Aorta (tissue), 5 donors: ENCODE measurements around the gene SIDT1. TPM values are rescaled to one million over a fixed set of nuclear protein-coding genes. Genes with fewer than 3 reads are reported as not detected.

ENCODE experiments used
- ATAC-seq: fragments of 200-7000 bp; cut with Tn5 transposase; one replicate; pipeline ENCODE4 v1.9.1; 2022; ENCODE audit warnings: moderate library complexity; ENCODE audit not compliant: low FRiP score
- DNase-seq, 2 donors: peaks; one replicate each; pipeline ENCODE4 v3.0.0-alpha.2; 2020
- H3K27ac ChIP-seq, 2 donors: one replicate each; pipeline ENCODE4 v1.5.1; 2013; ENCODE audit warnings: low read length in 2 of 2, mild to moderate bottlenecking in 2 of 2, moderate library complexity in 2 of 2, control low read depth in 1 of 2, inconsistent platforms in 1 of 2, low read depth in 1 of 2
- H3K27me3 ChIP-seq, 2 donors: one replicate each; pipeline ENCODE4 v1.6.1; 2013; ENCODE audit warnings: control low read depth in 1 of 2, low read length in 1 of 2, mild to moderate bottlenecking in 1 of 2, moderate library complexity in 1 of 2; ENCODE audit not compliant: insufficient read depth in 2 of 2, control insufficient read depth in 1 of 2
- H3K36me3 ChIP-seq, 2 donors: one replicate each; pipeline ENCODE4 v1.6.1; 2013; ENCODE audit warnings: control low read depth in 1 of 2, low read length in 1 of 2, mild to moderate bottlenecking in 1 of 2; ENCODE audit not compliant: insufficient read depth in 2 of 2, control insufficient read depth in 1 of 2
- H3K4me1 ChIP-seq, 2 donors: one replicate each; pipeline ENCODE4 v1.6.1; 2013; ENCODE audit warnings: low read length in 2 of 2, control low read depth in 1 of 2, mild to moderate bottlenecking in 1 of 2, moderate library complexity in 1 of 2; ENCODE audit not compliant: insufficient read depth in 2 of 2, control insufficient read depth in 1 of 2
- H3K4me3 ChIP-seq, 2 donors: one replicate each; pipeline ENCODE4 v1.5.1; 2013; ENCODE audit warnings: low read length in 2 of 2, control low read depth in 1 of 2, mild to moderate bottlenecking in 1 of 2
- H3K9me3 ChIP-seq: one replicate; pipeline ENCODE4 v1.6.1; 2013; ENCODE audit warnings: mild to moderate bottlenecking, low read length; ENCODE audit not compliant: control insufficient read depth
- WGBS, 2 donors: extraction: QIAGEN DNeasy Blood & Tissue Kit; methylation state at CpG; one replicate each; pipeline ENCODE4 v1.1.7; 2013; 5-methylcytosine and 5-hydroxymethylcytosine counted together
- intact Hi-C, 2 donors: fragments of 100-400 bp; cut with DNase I; formaldehyde crosslinking; loops; one replicate each; pipeline versions ENCODE4 v1.14.2 to v1.15.0; 2022
- polyA plus RNA-seq, 2 donors: library from polyadenylated mRNA; stranded (reverse); fragments of 200-250 nt; gene quantifications; one replicate each; pipeline ENCODE4 v1.2.3, GENCODE V29; 2013
- total RNA-seq, 2 donors: library from RNA; stranded (reverse); fragmentation: NEBNext Ultra II Directional; extraction: Animal tissue kit (Norgen Biotek cat#: 25700); gene quantifications; one replicate each; pipeline ENCODE4 v1.2.1, GENCODE V29; 2021
- donor health status: healthy with polysubstance abuse.
- donor health status: Bipolar disorder and iron deficiency.
- donor health status: DM: no; HTN: no; CAD: no.
- donor health status: DM: no; HTN: no; CAD: no.
- donor health status: DM: yes; HTN: yes; CAD: no.

The SIDT1 gene
- total and polyA plus RNA-seq, 4 donors, result 0.08 to 3.8 (median 2.4) TPM

DNA sequence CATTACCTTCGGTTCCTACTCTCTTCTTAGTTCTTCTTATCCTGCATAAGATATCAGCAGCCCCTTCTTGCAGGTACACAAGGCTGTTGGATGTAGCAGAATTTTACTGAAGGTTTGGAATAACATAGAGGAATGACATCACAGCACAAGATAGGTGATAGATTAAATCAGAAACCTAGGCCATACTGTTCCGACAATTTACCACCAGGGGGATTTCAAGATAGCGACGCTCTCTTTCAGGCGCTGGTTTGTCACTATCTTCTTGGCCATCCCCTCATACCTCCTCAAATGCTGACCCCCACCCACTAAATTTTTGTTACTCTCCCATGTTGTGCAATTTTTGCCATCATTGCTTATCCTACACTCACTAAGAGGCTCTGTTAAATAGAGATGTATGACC lies 3.5 kb downstream of the SIDT1 start:
- no peaks in the 10 kb centered on the region for H3K9me3 ChIP-seq
- no peaks in the 10 kb centered on the region for H3K27me3 ChIP-seq
- ATAC-seq (no peak), DNase-seq (no peak)
- H3K36me3 ChIP-seq, result no peaks in the 10 kb centered on the region
- no peak overlapping the region for H3K27ac ChIP-seq
- H3K4me1 ChIP-seq, result no peaks in the 10 kb centered on the region
- 64 to 89% methylated on average over 5 of the region's 5 CpGs for WGBS, 2 donors
- no peak overlapping the region for H3K4me3 ChIP-seq
- intact Hi-C loops, result no loop called here

- no peak for DNase-seq
Observed at GRCh38 chr3:113536627-113537101, 4.3 kb downstream of the SIDT1 start.

DNA sequence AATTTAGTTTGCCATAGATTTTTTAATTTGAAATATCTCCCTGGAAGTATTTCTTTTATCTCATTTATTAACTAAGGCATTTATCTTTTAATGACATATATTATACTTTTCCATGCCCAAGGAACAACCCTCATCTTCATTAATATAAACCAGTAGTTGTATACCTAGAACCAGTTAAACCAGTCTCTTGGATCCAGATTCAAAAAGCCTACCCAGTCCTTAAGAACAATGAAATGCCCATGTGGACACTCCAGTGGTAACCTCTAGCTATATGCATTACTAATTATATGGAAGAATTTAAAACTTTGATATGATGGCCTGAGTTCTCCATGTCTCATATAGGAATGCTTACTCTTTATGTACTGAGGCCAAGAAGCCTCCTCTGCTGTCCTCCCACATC lies 4.8 kb downstream of the SIDT1 start:
- Histone ChIP-seq H3K36me3 (no peaks in the 10 kb centered on the region), H3K4me1 (no peaks in the 10 kb centered on the region), H3K27me3 (no peaks in the 10 kb centered on the region), H3K4me3 (no peak overlapping the region), H3K27ac (no peak overlapping the region), H3K9me3 (peaks cover 3% of the 10 kb centered on the region)
- DNase-seq, result no peak
- intact Hi-C loops, result no loop called here
- ATAC-seq, result no peak

More at GRCh38 chr3:113536627-113537101, 4.3 kb downstream of the SIDT1 start:
- intact Hi-C loops, result no loop called here
- Histone ChIP-seq H3K9me3 (peaks cover 1% of the 10 kb centered on the region), H3K4me1 (no peaks in the 10 kb centered on the region), H3K4me3 (no peak overlapping the region), H3K36me3 (no peaks in the 10 kb centered on the region), H3K27me3 (no peaks in the 10 kb centered on the region), H3K27ac (no peak overlapping the region)
- ATAC-seq, result no peak

DNA sequence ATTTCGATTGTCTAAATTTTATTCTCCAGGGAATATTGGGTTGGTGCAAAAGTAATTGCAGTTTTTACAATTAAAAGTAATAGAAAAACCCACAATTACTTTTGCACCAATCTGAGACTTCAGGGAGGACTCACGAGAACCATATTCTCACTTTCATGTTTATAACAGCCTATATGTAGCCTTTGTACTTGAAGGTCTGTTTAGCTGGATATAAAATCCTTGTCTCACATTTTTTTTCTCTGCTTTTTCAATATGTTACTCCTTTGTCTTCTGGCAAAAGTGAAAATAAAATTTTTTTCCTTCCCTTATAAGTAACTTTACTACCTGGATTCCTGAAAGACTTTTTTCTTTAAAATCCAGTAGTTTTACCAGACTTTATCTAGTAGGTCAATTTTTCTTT lies 9.2 kb downstream of the SIDT1 start:
- no peak overlapping the region for H3K27ac ChIP-seq
- no peak overlapping the region for H3K4me3 ChIP-seq
- no peak for DNase-seq
- intact Hi-C loops, result no loop called here
- peaks cover 5% of the 10 kb centered on the region for H3K9me3 ChIP-seq
- ATAC-seq, result no peak
- no peaks in the 10 kb centered on the region for H3K27me3 ChIP-seq
- 74 to 77% methylated on average over 2 of the region's 2 CpGs for WGBS, 2 donors
- no peaks in the 10 kb centered on the region for H3K36me3 ChIP-seq
- H3K4me1 ChIP-seq, result no peaks in the 10 kb centered on the region

DNA sequence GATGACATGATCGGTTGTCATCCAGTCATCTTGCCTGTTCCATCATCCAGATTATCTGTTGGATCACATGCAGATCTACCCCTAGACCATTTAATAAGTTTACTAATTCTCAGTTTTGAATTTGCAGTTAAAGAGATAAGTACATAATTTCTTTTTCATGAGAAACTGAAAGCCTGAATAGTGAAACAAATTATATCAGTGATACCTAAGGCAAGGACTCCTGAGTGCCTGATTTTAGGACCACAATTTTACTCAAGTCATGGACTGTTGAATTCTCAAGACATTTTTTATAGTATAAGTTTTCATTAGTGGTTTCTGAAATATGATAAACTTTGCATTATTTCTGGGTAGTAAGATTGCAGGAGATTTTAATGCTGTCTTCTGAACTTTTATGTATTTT lies 13.2 kb downstream of the SIDT1 start:
- ATAC-seq, result no peak
- peaks cover 5% of the 10 kb centered on the region for H3K9me3 ChIP-seq

GRCh38 chr3:113546414-113546893 lies 14.1 kb downstream of the SIDT1 start:
- DNase-seq, result no peak
- intact Hi-C loops, result no loop called here
- no peaks in the 10 kb centered on the region for H3K4me1 ChIP-seq
- no peak overlapping the region for H3K4me3 ChIP-seq
- peaks cover 3% of the 10 kb centered on the region for H3K9me3 ChIP-seq
- H3K27me3 ChIP-seq, result no peaks in the 10 kb centered on the region
- no peak overlapping the region for H3K27ac ChIP-seq
- no peaks in the 10 kb centered on the region for H3K36me3 ChIP-seq
- no peak for ATAC-seq
- WGBS, 2 donors, result 52 to 64% methylated on average over 3 of the region's 3 CpGs

More for the DNA sequence above, 13.2 kb downstream of the SIDT1 start:
- no peaks in the 10 kb centered on the region for H3K27me3 ChIP-seq
- no peaks in the 10 kb centered on the region for H3K36me3 ChIP-seq
- intact Hi-C loops, result no loop called here
- no peaks in the 10 kb centered on the region for H3K4me1 ChIP-seq
- WGBS, 2 donors, result 89 to 92% methylated on average over 1 of the region's 1 CpG
- no peak overlapping the region for H3K27ac ChIP-seq
- DNase-seq, result no peak
- no peak overlapping the region for H3K4me3 ChIP-seq

DNA sequence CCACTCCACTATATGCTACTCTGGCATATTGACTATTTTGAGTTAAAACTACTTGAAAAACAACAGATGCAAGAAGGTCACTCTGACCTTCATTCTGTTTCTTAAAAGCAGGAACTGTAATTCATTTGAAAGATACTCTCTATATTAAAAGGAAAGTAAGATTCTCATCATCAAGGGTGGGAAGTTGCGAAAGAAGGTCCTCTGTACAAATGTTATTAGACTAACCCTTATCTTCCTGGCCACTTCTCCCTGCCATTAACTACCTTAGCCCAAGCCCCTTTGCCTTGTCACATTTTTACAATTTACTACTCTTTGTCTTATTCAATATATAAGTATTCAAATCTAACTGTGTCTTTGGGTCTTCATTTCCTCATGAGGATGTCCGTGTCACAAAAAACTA lies 16.1 kb downstream of the SIDT1 start:
- H3K27ac ChIP-seq, result no peak overlapping the region
- H3K27me3 ChIP-seq, result no peaks in the 10 kb centered on the region
- DNase-seq (no peak), ATAC-seq (no peak)
- WGBS, 2 donors, result 93 to 96% methylated on average over 2 of the region's 2 CpGs
- intact Hi-C loops, result no loop called here
- H3K36me3 ChIP-seq, result no peaks in the 10 kb centered on the region
- no peaks in the 10 kb centered on the region for H3K4me1 ChIP-seq
- H3K4me3 ChIP-seq, result no peak overlapping the region
- no peaks in the 10 kb centered on the region for H3K9me3 ChIP-seq

GRCh38 chr3:113551820-113552219 lies 19.5 kb downstream of the SIDT1 start:
- DNase-seq (no peak), ATAC-seq (no peak)
- intact Hi-C loops, result no loop called here
- no peaks in the 10 kb centered on the region for H3K4me1 ChIP-seq
- no peaks in the 10 kb centered on the region for H3K36me3 ChIP-seq
- H3K27me3 ChIP-seq, result no peaks in the 10 kb centered on the region
- no peak overlapping the region for H3K4me3 ChIP-seq
- no peak overlapping the region for H3K27ac ChIP-seq
- 60% methylated on average over 5 of the region's 5 CpGs for WGBS, 2 donors
- H3K9me3 ChIP-seq, result no peaks in the 10 kb centered on the region

GRCh38 chr3:113552851-113553250 lies 20.5 kb downstream of the SIDT1 start:
- no peaks in the 10 kb centered on the region for H3K36me3 ChIP-seq
- 53 to 65% methylated on average over 3 of the region's 3 CpGs for WGBS, 2 donors
- no peaks in the 10 kb centered on the region for H3K4me1 ChIP-seq
- no peak for ATAC-seq
- DNase-seq, result no peak
- no peaks in the 10 kb centered on the region for H3K27me3 ChIP-seq
- no peaks in the 10 kb centered on the region for H3K9me3 ChIP-seq
- no peak overlapping the region for H3K4me3 ChIP-seq
- H3K27ac ChIP-seq, result no peak overlapping the region
- intact Hi-C loops, result no loop called here
